GM12891 (cell line): Measurements from ENCODE around the gene EXD3.

Source experiments
- PAX5 ChIP-seq: IDR thresholded peaks from 2 replicates; pipeline ENCODE4 v1.6.1; 2011; ENCODE audit warnings: low read length, moderate library complexity, mild to moderate bottlenecking; ENCODE audit not compliant: insufficient read depth, severe bottlenecking
- POLR2A ChIP-seq: IDR thresholded peaks from 2 replicates; pipeline ENCODE4 v1.6.1; 2011; ENCODE audit warnings: low read depth, low read length, control low read depth
- POLR2AphosphoS5 ChIP-seq: IDR thresholded peaks from 2 replicates; pipeline ENCODE4 v1.6.1; 2011; ENCODE audit warnings: low read depth, low read length, control low read depth
- POU2F2 ChIP-seq: IDR thresholded peaks from 2 replicates; pipeline ENCODE4 v1.6.1; 2011; ENCODE audit warnings: low read depth, mild to moderate bottlenecking, control low read depth, low read length, moderate library complexity
- SPI1 ChIP-seq: IDR thresholded peaks from 2 replicates; pipeline ENCODE4 v1.6.1; 2011; ENCODE audit warnings: low read depth, low read length, control low read depth
- TAF1 ChIP-seq: IDR thresholded peaks from 2 replicates; pipeline ENCODE4 v1.6.1; 2011; ENCODE audit warnings: low read depth, low read length, control low read depth

DNA sequence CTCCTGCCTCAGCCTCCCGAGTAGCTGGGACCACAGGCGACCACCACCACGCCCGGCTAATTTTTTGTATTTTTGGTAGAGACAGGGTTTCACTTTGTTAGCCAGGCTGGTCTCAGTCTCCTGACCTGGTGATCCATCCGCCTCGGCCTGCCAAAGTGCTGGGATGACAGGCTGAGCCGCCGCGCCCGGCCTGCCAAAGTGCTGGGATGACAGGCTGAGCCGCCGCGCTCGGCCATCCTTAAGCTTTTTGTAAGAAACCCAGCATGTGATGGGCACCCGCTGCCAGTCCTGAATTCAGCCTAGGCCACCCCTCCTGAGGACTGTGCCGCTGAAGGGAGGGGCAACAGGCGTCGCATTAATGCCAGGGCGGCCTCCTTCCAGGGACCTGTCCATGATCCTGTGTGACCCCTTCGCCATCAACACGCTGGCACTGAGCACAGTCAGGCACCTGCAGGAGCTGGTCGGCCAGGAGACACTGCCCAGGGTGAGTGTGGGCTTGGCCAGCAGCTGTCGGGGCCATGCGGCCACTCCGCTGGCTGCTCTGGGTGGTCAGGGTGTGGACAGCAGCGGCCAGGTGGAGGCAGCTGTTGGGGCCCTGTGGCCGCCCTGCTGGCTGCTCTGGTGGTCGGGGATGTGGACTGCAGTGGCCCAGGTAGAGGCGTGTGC is 157.3 kb downstream of the EXD3 start:
- TF ChIP-seq POLR2A (no peak), TAF1 (no peak), PAX5 (no peak), POLR2AphosphoS5 (no peak), SPI1 (no peak), POU2F2 (no peak)
